ENCODE data around the gene UBE2O.

Gene UBE2O

GRCh38 chr17:76462556-76463290 is 9.8 kb upstream of the UBE2O start:
- DNase-seq: no peak

- no peak for DNase-seq
Measured at GRCh38 chr17:76461765-76462555, 9.0 kb upstream of the UBE2O start.

GRCh38 chr17:76459674-76460073 is 6.7 kb upstream of the UBE2O start:
- DNase-seq: no peak

GRCh38 chr17:76458580-76459490 is 5.9 kb upstream of the UBE2O start:
- no peak for DNase-seq

GRCh38 chr17:76453431-76453743 is 435 bp upstream of the UBE2O start:
- no peak for DNase-seq

- no peak for DNase-seq
Measured at GRCh38 chr17:76452127-76452659, 759 bp downstream of the UBE2O start.

GRCh38 chr17:76451506-76451905 is 1.4 kb downstream of the UBE2O start:
- no peak for DNase-seq

GRCh38 chr17:76449126-76449525 is 3.8 kb downstream of the UBE2O start:
- DNase-seq: no peak

- DNase-seq: no peak
Measured at GRCh38 chr17:76447931-76448652, 4.9 kb downstream of the UBE2O start.

- DNase-seq: no peak
Measured at GRCh38 chr17:76446449-76447231, 6.3 kb downstream of the UBE2O start.

GRCh38 chr17:76445697-76446448 is 7.1 kb downstream of the UBE2O start:
- no peak for DNase-seq

GRCh38 chr17:76444518-76445311 is 8.2 kb downstream of the UBE2O start:
- DNase-seq: no peak

- no peak for DNase-seq
Measured at GRCh38 chr17:76442341-76443338, 10.3 kb downstream of the UBE2O start.

GRCh38 chr17:76441686-76442340 is 11.1 kb downstream of the UBE2O start:
- DNase-seq: no peak

- DNase-seq: no peak
Measured at GRCh38 chr17:76440751-76441362, 12.1 kb downstream of the UBE2O start.

- DNase-seq: no peak
Measured at GRCh38 chr17:76439314-76439928, 13.5 kb downstream of the UBE2O start.

GRCh38 chr17:76438906-76439305 is 14.0 kb downstream of the UBE2O start:
- no peak for DNase-seq

Measured in right hindlimb (tissue), 1 donor.